Upper lobe of left lung (tissue), 4 donors: ENCODE data around the gene DNAJC25.

Experiments used
- CTCF ChIP-seq, 6 experiments: fragments of 450-650 bp in 4 of 6; fragments of 200-600 bp in 2 of 6; sonication (generic) in 2 of 6; IDR thresholded peaks; one replicate each; pipeline ENCODE4 v1.5.1; 2016 to 2019; ENCODE audit warnings: antibody characterized with exemption in 6 of 6
- EP300 ChIP-seq, 4 donors: sonication (generic); formaldehyde crosslinking; IDR thresholded peaks; one replicate each; pipeline ENCODE4 v1.5.1; 2017; ENCODE audit warnings: antibody characterized with exemption in 4 of 4, control low read depth in 2 of 4
- POLR2A ChIP-seq, 4 donors: fragments of 450-650 bp; IDR thresholded peaks; one replicate each; pipeline ENCODE4 v1.5.1; 2016 to 2017; ENCODE audit warnings: antibody characterized with exemption in 4 of 4, mild to moderate bottlenecking in 2 of 4

GRCh38 chr9:111659691-111660090 lies 28.6 kb downstream of the DNAJC25 start:
- TF ChIP-seq CTCF (IDR thresholded peaks at IDR 0.05) (no peak), POLR2A (IDR thresholded peaks at IDR 0.05) (no peak), EP300 (IDR thresholded peaks at IDR 0.05) (no peak)
